SHP77 (cell line): ENCODE measurements around the gene LILRA2.
"Not testable (repeated sequence)": the region's sequence is repeated elsewhere in the genome, so short reads cannot be mapped to it uniquely, and the experiment has no call there.

Source experiments
- DNase-seq, 2 experiments: peaks; one replicate each; lab custom pipeline; 2025; lab: John Stamatoyannopoulos, UW

Gene LILRA2

GRCh38 chr19:54571715-54572615, 1.6 kb upstream of the LILRA2 start:
- not testable (repeated sequence) for DNase-seq

GRCh38 chr19:54572696-54573311, 786 bp upstream of the LILRA2 start:
- DNase-seq: no peak

GRCh38 chr19:54574051-54574450, 461 bp downstream of the LILRA2 start:
- DNase-seq: no peak

GRCh38 chr19:54574527-54575056, 1.0 kb downstream of the LILRA2 start:
- DNase-seq: no peak

- not testable (repeated sequence) for DNase-seq
Measured at GRCh38 chr19:54575205-54575604, 1.6 kb downstream of the LILRA2 start.

GRCh38 chr19:54576411-54576976, 2.9 kb downstream of the LILRA2 start:
- DNase-seq: no peak

GRCh38 chr19:54577334-54577733, 3.7 kb downstream of the LILRA2 start:
- DNase-seq: no peak

GRCh38 chr19:54578268-54578667, 4.7 kb downstream of the LILRA2 start:
- DNase-seq: not testable (repeated sequence)

GRCh38 chr19:54586397-54586796, 12.8 kb downstream of the LILRA2 start:
- DNase-seq: no peak

GRCh38 chr19:54587026-54587425, 13.4 kb downstream of the LILRA2 start:
- DNase-seq: no peak

- DNase-seq: not testable (repeated sequence)
Measured at GRCh38 chr19:54593445-54593844, 19.9 kb downstream of the LILRA2 start, which contains the start of gene LILRA1. LILRA1 (plus strand) TSS chr19:54593632; CDS start chr19:54594245, 613 bp downstream.

GRCh38 chr19:54593931-54594626, 20.5 kb downstream of the LILRA2 start:
- DNase-seq: not testable (repeated sequence)

GRCh38 chr19:54594737-54595136, 21.1 kb downstream of the LILRA2 start:
- DNase-seq: no peak

GRCh38 chr19:54595680-54596436, 22.3 kb downstream of the LILRA2 start:
- DNase-seq: not testable (repeated sequence)

- DNase-seq: no peak
Measured at GRCh38 chr19:54600212-54600611, 26.6 kb downstream of the LILRA2 start.

- no peak for DNase-seq
Measured at GRCh38 chr19:54606230-54606629, 32.6 kb downstream of the LILRA2 start.

GRCh38 chr19:54606891-54607784, 33.5 kb downstream of the LILRA2 start:
- DNase-seq: no peak

GRCh38 chr19:54607785-54608150, 34.2 kb downstream of the LILRA2 start:
- no peak for DNase-seq

- no peak for DNase-seq
Measured at GRCh38 chr19:54608205-54608604, 34.6 kb downstream of the LILRA2 start.

- DNase-seq: no peak
Measured at GRCh38 chr19:54608792-54609191, 35.2 kb downstream of the LILRA2 start.
